HG03460 (cell line): ENCODE measurements around the gene EEF2.
"Not testable (repeated sequence)": the region's sequence is repeated elsewhere in the genome, so short reads cannot be mapped to it uniquely, and the experiment has no call there.

ENCODE experiments used
- ATAC-seq: cut with Tn5 transposase; IDR thresholded peaks from one replicate; pipeline ENCODE4 v1.9.1; 2021; ENCODE audit not compliant: unreplicated experiment

EEF2 gene

GRCh38 chr19:3950871-3951861 lies 34.1 kb downstream of the EEF2 start:
- ATAC-seq = no peak

- no peak for ATAC-seq
These were observed 35.0 kb downstream of the EEF2 start for GRCh38 chr19:3949997-3950859.

- ATAC-seq = no peak
These were observed 36.0 kb downstream of the EEF2 start for GRCh38 chr19:3949294-3949693.

GRCh38 chr19:3947316-3947933 lies 37.8 kb downstream of the EEF2 start:
- ATAC-seq = not testable (repeated sequence)

DNA sequence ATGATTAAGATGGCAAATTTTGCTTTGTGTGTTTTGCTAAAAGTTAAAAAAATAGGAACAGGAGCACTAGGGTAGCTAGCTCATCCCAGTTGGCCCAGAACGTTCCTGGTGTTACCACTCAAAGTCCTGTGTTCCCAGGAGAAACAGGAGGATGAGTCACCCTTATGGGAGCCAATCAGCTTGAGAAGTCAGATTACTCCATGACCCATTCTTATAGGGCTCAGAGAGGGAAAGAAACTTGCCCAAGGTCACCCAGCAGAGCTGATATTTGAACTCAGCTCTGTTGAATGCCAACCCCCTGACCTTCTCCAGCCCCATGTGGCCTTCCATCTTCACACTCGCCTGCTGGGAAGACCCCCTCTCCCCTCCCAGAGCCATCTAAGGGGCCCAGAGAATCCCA lies 39.4 kb downstream of the EEF2 start:
- ATAC-seq = no peak

- ATAC-seq = no peak
These were observed 41.1 kb downstream of the EEF2 start for GRCh38 chr19:3944018-3944721.

DNA sequence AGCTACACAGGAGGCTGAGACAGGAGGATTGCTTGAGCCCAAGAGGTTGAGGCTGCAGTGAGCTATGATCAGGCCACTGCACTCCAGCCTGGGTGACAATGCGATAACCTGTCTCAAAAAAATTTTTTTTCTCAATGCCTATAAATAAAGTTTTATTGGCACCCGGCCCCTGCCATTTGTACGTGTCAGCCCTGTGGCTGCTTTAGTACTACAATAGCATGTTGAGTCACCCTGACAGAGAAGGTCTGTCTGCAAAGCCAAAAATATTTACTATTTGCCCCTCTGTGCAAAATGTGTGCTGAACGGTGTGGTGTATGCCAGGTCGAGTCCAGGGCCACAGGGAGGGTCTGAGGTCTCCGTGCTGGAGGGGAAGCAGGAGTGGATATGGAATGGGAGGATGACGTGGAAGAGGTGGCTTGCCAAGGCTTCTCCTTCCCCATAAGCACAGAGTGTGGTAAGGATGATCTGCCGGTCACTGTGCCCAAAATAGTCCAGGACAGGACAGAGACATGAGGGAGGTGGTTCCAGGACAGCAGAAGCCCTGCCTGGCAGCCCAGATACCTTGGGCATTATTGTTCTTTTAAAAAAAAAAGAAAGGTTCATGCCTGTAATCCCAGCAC lies 42.4 kb downstream of the EEF2 start:
- ATAC-seq = no peak

- not testable (repeated sequence) for ATAC-seq
These were observed 46.8 kb downstream of the EEF2 start for GRCh38 chr19:3938300-3938950.

GRCh38 chr19:3936506-3937442 lies 48.5 kb downstream of the EEF2 start:
- no peak for ATAC-seq

- no peak for ATAC-seq
These were observed 52.1 kb downstream of the EEF2 start, which contains the start of gene NMRK2 for GRCh38 chr19:3932931-3933810. TSS of gene NMRK2 (plus strand) at chr19:3933069. CDS start at chr19:3933672, 603 bp downstream.

DNA sequence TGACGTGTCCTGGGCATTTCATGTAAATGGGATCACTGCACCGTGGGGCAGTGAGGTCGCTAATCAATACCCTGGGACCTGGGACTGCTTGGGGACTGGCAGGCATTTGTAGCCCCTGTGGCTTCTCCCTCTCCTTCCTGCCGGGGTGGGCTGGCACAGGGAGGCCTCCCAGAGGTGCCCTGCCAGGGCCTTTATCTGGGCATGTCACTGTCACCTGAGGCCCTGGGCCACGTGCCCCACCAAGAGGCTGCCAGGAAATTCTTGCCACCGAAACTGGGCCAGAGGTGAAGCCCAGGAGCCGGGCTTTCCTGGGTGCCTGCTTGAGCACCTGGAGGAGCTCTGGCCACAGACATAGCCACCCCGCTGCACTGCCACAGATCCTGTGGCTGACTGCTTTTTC lies 54.2 kb downstream of the EEF2 start:
- no peak for ATAC-seq
